ENCODE measurements around the gene PITPNM3.
"Not testable (repeated sequence)": the region's sequence is repeated elsewhere in the genome, so short reads cannot be mapped to it uniquely, and the experiment has no call there.

The PITPNM3 gene

DNA sequence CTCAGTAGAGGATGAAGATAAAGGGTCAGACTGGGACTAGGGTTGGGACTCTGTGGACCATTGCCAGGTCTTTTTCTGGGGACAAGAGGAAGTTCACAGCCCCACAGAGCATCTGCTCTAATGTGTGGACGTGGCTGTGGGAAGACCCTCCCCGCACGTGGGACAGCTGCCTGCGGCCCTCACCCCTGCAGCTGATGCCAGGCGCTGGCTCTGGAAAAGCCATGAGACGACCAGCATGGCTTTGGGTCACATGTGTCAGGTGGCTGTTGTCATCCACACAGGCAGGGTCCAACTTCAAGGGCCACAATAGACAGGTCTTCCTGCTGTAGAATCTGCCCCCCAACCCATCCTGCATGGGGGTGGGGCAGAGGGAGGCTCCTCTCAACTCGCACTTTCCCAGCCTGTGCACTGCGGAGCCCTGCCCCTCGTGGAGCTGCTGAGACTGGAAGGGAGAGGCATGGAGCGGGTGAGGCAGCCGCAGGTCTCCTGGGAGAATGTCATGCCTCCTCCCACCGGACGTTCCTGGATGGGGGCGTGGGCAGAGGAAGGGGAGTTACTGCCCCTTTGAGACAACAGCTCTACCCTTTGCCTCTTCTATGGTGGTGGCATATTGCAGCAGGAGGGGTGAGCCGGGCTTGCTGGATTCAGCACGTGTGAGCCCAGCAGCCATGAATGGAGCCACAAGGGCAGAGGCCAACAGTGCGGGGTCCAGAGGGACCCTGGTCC, 58.7 kb downstream of the PITPNM3 start:
- DNase-seq: no peak

DNA sequence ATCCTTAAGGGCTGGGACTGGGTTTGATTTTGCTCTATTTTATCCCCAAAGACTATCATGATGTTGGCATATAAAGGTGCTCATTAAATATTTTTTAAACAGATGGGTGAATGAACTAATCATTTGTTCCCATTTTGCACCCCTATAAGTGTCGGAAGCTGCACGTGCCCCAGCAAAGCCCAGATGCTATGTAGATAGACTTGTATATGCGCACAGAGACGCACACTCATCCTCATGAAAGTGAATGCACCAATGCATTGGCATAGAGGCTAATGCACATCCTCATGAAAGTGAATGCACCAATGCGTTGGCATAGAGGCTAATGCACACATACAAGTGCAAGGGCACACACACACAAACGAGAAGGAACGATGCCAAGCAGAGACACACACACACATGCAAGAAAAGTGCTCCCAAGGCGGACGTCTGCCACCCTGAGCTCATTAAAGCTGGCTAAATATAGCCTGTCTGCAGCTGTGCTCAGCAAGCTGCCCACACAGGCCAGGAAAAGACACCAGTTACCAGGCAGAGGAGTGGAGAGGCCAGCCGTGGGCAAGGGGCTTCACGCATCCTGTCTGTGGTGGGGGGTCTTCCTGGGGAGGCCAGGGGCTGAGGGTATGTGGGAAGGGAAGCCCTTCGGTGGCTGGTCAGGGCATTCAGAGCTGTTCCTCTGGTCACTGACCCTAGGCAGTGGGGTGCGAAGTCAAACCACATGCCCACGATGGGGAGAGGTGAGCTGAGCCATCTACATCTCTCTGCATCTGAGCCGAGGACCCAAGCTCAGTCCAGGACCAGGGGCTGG, 59.5 kb downstream of the PITPNM3 start:
- no peak for DNase-seq

DNA sequence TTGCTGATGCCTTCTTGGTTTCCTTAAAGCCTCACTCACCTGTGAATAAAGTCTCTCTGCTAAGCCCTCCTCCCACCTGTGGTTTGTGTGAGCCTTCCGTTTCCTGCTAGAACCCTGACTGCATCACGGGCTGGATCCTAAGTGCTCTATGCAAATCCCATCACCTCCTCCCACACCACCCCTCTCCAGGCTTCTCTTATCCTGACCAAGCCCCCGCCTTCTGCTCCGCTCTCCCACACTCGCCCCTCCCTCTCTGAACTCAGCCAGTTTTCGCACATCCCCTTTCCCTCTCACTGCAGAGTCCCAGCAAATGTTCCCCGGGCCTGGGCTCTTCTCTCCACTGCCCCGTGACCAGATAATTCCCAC, 60.3 kb downstream of the PITPNM3 start:
- DNase-seq: no peak

DNA sequence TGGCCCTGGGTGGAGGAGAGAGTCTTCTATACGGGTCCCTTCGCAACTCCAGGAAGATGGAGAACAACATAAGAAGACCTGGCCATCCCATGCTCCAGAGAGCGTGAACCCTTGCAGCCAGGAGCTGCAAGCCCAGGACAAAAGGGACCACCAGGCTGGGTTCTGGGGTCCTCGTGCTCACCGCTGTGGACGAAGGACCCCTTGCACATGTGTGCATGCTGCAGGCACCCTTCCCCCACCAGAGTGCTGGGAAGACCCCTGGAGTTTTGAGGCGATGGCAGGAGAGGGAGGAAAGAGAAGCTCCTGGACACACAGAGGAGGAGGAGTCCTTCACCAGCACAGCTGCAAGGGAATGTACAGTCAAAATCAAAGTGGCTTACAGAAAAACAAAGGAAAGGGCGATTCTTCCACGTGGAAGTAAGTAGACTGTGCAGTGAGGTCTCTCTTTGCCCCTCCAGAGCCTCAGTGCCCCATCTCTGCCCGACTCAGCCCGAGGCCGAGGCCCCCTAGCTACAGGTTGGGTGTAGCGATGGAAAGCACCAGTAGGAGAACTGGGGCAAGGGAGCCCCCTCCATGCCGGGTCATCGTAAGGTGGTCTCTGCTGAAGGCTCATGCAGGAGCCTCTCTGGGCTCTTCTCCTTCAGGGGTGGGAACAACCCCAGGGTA, 60.8 kb downstream of the PITPNM3 start:
- no peak for DNase-seq

DNA sequence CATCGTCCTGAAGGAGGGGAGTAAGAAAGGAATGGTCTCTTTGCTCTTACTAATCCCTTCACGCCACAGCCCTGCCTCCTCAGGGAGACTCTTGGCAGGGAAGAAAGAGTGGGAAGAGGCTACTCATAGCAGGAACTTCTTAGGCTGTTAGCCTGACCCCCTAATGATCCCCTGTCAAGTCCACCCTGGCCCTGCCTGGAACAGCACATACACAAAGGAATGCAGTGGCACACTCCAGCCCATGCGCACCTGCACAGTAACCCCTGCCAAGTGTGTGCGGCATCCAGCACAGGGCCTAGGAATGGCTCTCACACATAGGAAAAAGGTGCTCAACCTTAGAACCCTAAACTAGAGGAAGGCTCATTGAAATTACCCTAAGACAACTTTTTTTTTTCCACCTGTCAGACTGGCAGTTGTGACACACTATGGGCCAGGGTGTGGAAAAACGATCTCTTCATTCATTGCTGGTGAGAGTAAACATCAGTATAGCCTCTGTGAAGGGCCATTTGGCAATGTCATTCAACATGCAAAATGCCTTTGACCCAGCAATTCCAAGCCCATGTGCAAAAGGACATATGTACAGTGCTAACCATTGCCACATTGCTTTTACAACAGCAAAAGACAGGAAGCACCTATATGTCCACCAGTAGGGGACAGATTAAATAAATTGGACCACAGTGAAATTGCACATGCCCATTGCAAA, 62.0 kb downstream of the PITPNM3 start:
- DNase-seq: no peak

DNA sequence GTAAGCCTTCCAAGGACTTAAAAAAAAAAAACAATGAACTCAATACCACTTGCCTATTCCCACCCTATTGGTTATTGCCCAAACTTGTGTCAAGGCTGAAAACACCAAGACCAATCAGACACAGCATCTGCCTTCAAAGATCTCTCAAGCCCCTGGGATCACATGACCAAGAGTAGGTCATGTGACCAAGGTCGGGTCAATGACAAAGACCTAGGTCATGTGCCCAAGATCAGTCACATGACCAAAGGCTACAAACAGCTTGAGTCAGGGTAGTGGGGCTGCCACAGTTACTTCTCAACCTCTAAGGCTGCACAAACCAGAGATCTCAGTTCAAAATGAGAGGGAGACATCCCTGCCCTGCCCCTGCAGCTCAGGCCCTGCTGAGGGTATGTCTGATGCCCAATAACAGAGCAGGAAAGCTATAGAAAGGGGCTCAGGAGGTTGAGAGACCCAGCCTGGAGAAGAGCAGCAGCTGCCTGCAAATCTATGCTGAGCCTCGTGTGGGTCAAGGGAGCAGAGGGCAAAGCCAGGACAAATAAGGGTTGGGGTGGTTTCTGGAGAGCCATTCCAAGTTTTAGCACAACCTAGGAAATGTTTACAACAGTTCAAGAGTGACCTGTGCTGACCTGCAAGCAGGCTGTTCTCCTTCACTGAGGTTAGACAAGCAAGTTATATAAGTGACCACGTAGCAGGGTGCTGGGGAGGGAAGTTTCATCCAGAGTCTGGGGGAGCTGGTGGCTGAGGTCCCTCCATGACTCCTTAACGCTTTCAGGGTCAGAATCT, 63.3 kb downstream of the PITPNM3 start:
- DNase-seq: no peak

DNA sequence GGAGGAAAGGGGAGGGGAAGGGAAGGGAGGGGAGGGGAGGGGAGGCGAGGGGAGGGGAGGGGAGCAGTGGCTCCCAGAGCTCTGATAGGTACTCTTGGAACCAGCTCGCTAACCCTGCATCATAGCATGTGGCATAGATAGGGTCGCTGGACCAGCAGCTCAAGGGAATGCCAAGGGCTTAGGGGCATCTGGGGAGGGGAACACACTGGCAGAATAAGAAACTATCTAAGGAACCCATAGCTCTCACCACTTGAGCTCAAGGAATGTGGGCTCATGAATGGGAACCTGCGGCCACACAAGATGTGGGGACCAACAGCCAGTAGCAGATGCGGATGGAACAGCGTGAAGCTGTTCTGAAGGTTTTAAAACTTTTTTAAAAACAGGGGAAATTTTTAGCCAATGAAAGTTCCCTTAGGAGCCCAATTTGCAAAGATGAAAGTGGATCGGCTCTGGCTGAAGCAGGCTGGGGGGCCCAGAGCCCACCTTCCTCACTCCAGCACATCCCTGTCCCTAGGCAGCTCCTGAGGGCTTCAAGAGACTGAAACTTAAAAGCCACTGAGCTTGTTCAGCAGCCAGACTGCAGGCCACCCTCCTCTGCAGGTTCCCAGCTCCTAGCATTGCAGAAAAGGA, 65.2 kb downstream of the PITPNM3 start:
- no peak for DNase-seq

DNA sequence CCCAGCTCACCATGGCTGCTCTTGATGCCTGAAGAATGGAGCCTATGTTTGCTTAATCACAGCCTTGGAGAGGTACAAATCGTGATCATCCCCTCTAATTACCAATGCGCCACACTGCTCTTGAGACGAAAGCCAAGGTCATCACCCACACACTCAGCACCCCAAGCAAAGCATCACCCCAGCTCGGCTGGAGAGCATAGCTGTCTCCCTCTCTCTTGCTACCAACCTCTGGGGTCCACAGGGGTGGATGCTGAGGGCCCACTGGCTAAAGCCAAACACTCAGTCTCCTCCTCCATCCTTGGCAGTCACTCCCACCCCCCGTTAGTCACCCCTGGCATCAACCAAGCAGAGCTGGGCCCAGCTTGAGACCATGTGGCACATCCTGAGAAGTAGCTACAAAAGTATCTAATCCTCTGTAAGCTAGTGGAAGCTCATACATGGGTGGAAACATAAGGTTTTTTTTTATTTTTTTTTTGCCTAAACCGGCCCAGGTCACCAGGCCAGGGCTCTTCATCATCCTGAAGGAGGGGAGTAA, 67.3 kb downstream of the PITPNM3 start:
- DNase-seq: no peak

DNA sequence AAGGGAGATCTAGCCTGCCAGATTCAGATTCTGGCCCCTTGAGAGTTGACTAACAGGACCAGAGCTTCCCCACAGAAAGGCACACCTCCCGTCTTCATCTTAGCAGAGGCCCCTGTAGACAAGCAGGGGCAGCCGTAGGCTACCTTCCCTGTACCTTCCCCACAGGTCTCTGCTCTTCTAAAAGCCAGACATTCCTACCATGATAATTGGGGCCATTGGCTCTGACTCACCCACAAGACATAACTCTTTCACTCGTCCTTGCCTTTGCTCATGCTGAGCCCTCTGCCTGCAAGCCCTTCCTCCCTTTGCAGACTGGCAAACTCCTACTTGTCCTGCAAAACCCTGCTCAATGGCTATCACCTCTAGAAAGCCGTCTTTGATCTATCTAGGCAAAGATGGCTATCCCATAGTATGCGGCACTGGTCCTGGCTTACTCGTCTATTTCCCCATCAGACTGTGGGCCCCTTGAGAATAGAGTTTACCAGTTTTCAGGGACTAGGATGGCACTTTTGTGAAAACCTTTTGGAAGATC, 68.3 kb downstream of the PITPNM3 start:
- DNase-seq: no peak

DNA sequence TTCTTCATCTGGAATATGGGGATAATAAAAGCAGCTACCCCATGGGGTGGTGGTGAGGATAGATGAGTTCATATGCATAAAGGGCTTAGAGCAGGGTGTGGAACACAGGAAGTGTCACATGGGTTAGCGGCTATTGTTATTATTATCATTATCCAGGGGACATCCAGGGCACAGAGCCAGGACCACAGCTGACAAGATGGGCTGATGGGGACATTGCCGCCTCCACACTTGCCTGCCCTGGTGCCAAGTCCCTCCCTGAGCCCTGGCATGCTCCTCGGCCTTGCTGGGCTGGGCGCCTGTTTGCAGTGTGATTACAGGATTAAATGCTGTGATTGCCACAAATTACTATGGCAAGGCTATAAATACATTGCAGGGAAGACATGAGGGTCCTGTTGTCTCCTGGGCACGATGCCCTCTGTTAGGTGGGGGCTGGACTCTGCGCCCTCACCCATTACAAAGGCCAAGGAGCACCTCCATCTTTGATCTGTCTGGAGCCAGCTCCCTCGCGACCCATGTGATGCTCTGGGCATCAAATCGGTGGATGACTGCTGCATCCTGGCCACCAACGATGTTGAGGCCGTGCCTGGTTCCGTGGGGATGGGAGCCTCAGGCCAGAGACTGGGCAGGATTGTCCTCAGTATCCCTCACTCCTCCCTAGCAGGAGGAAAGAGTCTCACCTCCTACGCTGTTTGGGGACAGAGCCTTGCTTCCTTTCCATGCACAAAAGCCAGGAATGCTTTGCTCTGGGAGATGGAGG, 68.9 kb downstream of the PITPNM3 start:
- DNase-seq: no peak

DNA sequence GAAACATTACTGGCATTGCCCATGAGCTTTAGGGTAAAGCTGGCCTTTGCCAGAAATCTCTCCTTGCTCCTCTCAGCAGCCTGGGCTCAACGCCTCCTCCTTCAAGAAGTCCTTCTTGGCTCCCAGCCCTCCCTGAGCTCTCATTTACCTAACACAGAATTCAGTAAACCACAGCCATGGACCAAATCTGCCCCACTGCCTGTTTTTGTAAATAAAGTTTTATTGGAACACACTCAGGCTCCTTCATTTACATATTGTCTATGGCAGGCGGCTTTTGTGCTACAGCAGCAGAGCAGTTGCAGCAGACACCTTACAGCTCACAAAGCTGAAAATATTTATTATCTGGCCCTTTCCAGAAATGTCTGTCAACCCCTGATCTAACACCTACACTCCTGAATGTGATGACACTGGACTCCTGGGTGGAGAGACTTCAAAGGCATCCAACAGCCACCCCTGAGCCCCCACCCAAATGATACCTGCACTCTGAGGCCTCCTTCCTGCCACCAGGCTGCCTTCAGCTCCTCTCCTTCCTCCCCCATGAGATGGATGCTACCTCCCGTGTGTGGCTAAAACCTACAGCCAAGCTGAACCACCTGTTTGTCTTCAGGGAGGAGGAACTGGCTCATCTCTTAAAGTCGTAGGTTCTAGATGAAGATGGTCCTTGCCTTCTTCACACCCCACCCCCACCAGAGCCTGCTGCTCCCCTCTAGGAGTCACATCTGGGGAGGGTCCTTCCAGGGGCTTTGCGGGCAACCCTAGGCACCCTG, 70.5 kb downstream of the PITPNM3 start:
- no peak for DNase-seq

DNA sequence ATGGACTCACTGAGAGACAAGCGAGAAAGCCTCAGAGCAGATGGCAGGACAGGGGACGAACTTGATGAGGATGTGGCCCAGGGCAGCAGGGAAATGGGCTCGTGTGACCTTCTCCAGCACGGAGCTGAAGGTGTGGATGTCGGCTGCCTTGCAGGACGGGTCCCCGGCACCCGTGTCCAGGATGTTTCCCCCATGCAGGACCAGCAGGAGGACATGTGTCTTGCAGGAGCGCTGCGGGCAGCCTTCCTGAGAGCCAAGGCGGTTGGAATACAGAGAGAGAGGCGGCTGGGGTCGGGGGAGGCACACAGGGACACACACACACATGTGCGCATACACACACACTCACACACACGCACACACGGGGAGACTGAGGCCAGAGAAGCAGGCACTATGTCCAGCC, 72.8 kb downstream of the PITPNM3 start:
- no peak for DNase-seq

DNA sequence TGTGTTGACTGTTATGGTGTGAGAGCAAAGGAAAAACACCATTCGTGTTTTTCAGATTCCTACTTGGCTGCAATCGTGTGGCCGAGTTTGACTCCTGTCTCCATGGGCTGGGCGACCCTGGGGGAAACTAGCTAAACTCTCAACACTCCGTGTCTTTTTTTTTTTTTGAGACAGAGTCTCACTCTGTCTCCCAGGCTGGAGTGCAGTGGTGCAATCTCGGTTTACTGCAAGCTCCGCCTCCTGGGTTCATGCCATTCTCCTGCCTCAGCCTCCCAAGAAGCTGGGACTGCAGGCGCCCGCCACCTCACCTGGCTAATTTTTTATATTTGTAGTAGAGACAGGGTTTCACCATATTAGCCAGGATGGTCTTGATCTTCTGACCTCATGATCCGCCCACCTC, 73.6 kb downstream of the PITPNM3 start:
- DNase-seq: not testable (repeated sequence)

DNA sequence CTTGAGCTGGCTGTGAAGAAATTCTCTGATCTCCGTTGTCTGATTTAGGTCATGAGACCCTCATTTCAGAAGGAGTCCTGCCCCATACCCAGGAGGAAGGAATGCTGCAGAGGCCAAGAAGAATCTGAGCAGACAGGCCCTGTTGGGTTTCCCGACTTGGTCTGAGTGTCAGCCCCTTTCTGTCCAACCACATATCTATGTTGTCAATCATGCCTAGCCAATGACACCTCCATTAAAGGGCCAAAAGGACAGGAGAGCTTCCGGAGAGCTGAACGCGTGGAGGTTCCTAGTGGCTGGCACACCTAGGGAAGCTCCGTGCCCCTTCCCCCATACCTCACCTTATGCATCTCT, 74.3 kb downstream of the PITPNM3 start:
- DNase-seq: no peak

DNA sequence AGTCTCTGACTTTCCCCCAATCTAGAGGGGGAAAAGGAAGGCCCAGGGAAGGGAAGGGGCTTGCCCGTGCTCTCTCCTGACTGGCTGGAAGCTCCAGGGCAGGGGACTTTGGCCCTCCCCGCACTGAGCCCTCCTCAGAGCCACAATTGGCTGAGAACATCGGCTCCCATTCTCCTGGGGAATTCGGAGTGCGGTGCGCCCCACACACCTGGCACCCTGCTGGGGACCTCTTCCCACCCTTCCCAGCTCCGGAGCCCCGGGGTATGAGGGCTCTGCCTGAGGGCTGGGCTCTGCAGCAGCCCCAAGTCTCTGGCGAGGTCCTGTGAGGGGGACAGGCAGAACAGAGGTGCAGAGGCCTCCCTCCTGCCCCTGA, 76.1 kb downstream of the PITPNM3 start:
- DNase-seq: no peak

DNA sequence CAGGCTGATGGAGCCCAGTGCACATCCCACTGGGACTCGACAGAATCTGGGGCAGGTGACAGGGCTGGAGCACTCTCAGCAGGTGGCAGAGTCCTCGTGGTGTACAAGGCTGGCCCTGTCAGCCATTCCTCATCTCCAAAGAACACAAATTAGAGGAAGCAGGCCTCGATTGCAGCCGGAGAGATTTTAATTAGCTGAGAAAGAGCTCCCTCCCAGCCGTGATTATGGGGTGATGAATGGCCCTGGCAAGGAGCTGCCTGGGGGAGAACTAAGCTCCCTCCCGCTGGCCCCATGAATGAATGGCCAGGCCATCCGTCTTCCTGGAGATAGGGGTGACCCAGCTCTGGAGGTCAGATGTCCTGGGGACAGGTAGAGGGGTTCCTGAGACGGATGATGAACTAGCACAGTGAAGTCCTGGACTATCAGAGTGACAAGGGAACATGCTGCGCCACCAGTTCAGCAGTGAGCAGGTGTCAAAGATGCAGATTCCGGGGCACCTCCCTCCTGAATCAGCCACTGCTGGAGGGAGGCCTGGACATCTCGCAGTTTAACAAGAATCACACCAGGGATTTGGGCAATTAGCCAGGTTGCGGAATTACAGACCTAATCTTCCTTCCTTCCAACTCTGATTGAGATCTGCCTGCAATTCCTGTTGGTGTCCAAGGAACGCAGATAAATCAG, 76.6 kb downstream of the PITPNM3 start:
- DNase-seq: no peak

DNA sequence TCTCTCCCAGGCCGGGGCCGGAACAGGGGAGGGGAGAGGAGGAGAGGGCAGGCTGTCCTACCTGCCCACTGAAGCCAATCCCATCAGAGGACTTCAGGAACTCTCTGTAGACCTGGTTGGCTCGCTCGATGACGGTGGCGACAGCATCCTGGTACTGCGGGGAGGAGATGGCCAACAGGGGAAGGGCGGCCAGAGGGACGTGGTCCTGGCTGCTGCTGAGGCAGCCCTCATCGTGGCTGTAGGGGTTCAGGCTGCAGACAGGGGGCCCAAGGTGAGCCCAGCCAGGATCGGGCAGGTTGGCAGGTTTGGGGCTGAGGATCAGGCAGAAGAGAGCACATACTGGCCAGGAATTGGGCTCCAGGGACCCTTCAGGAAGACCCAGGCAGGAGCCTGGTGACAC, 77.9 kb downstream of the PITPNM3 start:
- no peak for DNase-seq

DNA sequence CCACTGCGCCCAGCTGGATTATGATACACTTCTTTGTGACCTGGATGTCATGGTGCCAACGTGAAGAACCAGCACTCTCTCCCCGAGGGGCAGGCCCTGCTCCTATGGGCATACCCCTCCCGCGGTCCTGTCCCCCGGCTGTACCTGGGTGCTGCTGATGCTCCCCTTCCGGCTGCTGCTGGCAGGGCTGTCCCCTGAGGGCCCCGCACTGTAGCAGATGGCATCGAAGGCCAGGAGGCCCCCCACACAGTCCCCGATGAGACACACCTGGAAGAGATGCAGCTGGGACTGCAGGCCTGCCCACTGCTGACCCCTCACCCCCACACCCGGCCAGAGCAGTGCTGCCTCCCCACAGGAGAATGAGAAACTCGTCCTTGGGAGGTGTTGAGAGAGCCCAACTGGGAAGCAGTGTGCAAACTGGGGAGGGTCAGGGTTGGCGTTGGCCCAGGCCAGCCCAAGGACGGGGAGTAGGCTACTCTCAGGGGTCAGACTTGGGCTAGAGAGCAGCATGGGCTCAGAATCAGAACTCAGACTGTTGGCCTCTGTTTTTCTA, 78.4 kb downstream of the PITPNM3 start:
- DNase-seq: no peak

DNA sequence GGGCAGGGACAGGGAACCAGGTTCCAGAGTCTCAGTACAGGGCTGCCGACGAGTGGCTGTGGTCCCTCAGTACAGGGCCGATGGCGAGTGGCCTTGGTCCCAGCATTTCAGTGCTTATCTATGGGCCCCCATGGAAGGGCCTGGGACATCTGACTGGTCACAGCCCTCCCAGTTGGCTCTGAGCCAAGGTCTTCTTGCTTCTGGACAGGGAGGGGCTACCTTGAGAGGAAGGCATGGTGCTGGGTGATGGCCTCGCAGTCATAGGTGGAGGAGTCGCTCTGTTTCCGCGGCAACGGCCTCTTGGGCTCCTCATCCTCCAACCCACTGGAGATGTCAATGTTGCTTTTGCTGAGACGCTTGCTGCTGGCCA, 79.6 kb downstream of the PITPNM3 start:
- no peak for DNase-seq

All from CD4-positive, alpha-beta T cell treated with Interleukin-21 for 1 hour (primary cell).